ENCODE measurements around the gene FAM210B. TPM values are rescaled to one million over a fixed set of nuclear protein-coding genes. Genes with fewer than 3 reads are reported as not detected.

The FAM210B gene
- total RNA-seq, 1 donor from 2014 or later: 18.7 TPM

GRCh38 chr20:56353356-56353755 lies 5.4 kb upstream of the FAM210B start:
- Histone ChIP-seq H3K4me3 (ENCODE audit: low read depth, low read length) (no peak overlapping the region), H3K27me3 (ENCODE audit: control insufficient read depth, insufficient read depth, low read length) (no peaks in the 10 kb centered on the region), H3K36me3 (ENCODE audit: control insufficient read depth, insufficient read depth, low read length) (no peaks in the 10 kb centered on the region)
- DNase-seq (ENCODE audit: low read depth) (no peak), FAIRE-seq (no peak)
- no peak for TF ChIP-seq CTCF (IDR thresholded peaks at IDR 0.05; ENCODE audit: insufficient read depth, low read length, severe bottlenecking)

GRCh38 chr20:56358070-56358469 lies 704 bp upstream of the FAM210B start:
- Histone ChIP-seq H3K36me3 (ENCODE audit: control insufficient read depth, insufficient read depth, low read length) (no peaks in the 10 kb centered on the region), H3K27me3 (ENCODE audit: control insufficient read depth, insufficient read depth, low read length) (no peaks in the 10 kb centered on the region), H3K4me3 (ENCODE audit: low read depth, low read length) (no peak overlapping the region)
- no peak for TF ChIP-seq CTCF (IDR thresholded peaks at IDR 0.05; ENCODE audit: insufficient read depth, low read length, severe bottlenecking)
- DNase-seq (ENCODE audit: low read depth): peak; percentile 10
- no peak for FAIRE-seq

- Histone ChIP-seq H3K36me3 (ENCODE audit: control insufficient read depth, insufficient read depth, low read length) (no peaks in the 10 kb centered on the region), H3K4me3 (ENCODE audit: low read depth, low read length) (peak overlapping the region; percentile 75), H3K27me3 (ENCODE audit: control insufficient read depth, insufficient read depth, low read length) (no peaks in the 10 kb centered on the region)
- DNase-seq (ENCODE audit: low read depth) (peak; percentile 75), FAIRE-seq (no peak)
- TF ChIP-seq CTCF (IDR thresholded peaks at IDR 0.05; ENCODE audit: insufficient read depth, low read length, severe bottlenecking): no peak
Measured at GRCh38 chr20:56359212-56360132, 698 bp downstream of the FAM210B start.

- Histone ChIP-seq H3K27me3 (ENCODE audit: control insufficient read depth, insufficient read depth, low read length) (no peaks in the 10 kb centered on the region), H3K4me3 (ENCODE audit: low read depth, low read length) (peak overlapping the region; percentile 75), H3K36me3 (ENCODE audit: control insufficient read depth, insufficient read depth, low read length) (peaks cover 1% of the 10 kb centered on the region)
- no peak for FAIRE-seq
- TF ChIP-seq CTCF (IDR thresholded peaks at IDR 0.05; ENCODE audit: insufficient read depth, low read length, severe bottlenecking): no peak
- no peak for DNase-seq (ENCODE audit: low read depth)
Measured at GRCh38 chr20:56360133-56360907, 1.5 kb downstream of the FAM210B start.

- no peaks in the 10 kb centered on the region for H3K27me3 ChIP-seq (ENCODE audit: control insufficient read depth, insufficient read depth, low read length)
- TF ChIP-seq CTCF (IDR thresholded peaks at IDR 0.05; ENCODE audit: insufficient read depth, low read length, severe bottlenecking): no peak
- peaks cover 2% of the 10 kb centered on the region for H3K36me3 ChIP-seq (ENCODE audit: control insufficient read depth, insufficient read depth, low read length)
- H3K4me3 ChIP-seq (ENCODE audit: low read depth, low read length): no peak overlapping the region
- DNase-seq (ENCODE audit: low read depth): no peak
- no peak for FAIRE-seq
Measured at GRCh38 chr20:56360908-56361205, 2.1 kb downstream of the FAM210B start.

All from bronchial epithelial cell (primary cell).